GM18499 (cell line): ENCODE results near the gene EID2.

Experiments
- ATAC-seq: cut with Tn5 transposase; IDR thresholded peaks from one replicate; pipeline ENCODE4 v1.9.1; 2021; ENCODE audit warnings: moderate number of reproducible peaks; ENCODE audit not compliant: insufficient read depth, unreplicated experiment

Gene EID2

DNA sequence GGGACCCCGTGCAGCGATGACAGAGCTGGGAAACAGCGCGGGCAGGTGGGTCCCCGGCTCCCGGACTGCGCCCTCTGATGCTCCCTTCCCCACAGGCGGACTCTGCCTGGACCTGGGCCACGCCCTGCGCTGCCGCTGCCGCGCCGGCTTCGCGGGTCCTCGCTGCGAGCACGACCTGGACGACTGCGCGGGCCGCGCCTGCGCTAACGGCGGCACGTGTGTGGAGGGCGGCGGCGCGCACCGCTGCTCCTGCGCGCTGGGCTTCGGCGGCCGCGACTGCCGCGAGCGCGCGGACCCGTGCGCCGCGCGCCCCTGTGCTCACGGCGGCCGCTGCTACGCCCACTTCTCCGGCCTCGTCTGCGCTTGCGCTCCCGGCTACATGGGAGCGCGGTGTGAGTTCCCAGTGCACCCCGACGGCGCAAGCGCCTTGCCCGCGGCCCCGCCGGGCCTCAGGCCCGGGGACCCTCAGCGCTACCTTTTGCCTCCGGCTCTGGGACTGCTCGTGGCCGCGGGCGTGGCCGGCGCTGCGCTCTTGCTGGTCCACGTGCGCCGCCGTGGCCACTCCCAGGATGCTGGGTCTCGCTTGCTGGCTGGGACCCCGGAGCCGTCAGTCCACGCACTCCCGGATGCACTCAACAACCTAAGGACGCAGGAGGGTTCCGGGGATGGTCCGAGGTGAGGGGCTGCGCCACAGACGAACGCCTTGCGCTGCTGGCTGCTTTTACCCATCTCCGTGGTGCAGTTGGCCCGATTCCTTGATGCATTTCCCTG, 32.8 kb downstream of the EID2 start:
- no peak for ATAC-seq

DNA sequence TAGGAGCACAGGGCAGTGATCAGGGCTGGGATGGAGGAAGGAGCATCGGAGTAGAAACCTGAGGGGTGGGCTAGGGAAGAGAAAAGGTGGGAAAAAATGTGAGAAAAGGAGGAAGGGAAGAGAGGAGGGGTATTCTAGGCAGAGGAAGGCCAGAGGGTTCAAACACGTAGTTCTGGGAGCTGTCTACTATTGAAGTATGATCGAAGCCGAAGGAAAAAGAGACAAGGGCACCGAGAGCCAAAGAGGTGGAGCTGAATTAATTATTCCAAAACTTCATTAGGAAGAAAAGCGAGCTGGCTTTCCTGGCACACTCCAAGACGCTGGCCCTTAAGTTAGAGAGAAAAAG, 33.4 kb downstream of the EID2 start:
- ATAC-seq: no peak

DNA sequence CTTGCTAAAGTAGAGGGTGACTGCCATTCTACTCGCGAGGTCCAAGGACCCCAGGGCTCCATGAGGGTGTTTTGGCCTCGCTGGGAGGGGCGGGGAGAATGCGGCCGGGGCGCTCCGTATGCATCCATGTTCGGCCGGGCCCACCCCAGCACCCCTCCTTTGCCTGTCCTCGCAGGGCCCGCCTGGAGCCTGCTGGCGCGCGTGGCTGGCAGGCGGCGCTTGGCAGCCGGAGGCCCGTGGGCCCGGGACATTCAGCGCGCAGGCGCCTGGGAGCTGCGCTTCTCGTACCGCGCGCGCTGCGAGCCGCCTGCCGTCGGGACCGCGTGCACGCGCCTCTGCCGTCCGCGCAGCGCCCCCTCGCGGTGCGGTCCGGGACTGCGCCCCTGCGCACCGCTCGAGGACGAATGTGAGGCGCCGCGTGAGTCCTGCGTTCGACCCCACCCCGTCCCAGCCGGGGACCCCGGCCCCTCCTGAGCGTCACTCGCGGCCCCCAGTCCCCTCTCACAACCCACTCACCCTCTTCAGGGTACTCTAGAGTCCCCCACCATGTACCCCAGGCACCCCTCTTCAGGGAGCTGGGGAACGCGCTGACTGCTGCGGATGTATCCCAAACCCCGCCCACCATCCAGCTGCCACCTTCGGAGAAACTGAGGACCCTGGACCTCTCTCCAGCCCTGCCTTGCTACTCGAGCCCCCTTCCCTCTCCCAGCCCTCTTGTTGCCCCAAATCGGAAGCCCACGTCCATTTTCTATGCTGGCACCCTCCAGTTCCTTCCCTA, 37.1 kb downstream of the EID2 start:
- no peak for ATAC-seq

DNA sequence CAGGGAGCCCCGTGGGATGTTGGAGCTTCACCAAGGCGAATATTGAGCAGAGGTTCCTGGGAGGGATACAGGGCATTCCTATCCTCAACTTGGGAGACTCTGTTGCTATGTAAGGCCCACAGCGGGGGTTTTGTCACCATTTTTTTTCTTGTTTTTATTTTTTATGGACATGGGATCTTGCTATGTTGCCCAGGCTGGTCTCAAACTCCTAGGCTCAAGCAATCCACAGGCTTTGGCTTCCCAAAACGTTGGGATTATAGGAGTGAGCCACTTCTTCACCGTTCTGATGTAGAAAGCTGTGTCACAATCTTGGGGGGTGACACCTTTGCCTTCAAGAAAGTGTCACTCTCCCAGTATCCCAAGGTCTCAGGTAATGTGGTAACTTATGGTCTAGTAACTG, 38.6 kb downstream of the EID2 start:
- ATAC-seq: no peak

DNA sequence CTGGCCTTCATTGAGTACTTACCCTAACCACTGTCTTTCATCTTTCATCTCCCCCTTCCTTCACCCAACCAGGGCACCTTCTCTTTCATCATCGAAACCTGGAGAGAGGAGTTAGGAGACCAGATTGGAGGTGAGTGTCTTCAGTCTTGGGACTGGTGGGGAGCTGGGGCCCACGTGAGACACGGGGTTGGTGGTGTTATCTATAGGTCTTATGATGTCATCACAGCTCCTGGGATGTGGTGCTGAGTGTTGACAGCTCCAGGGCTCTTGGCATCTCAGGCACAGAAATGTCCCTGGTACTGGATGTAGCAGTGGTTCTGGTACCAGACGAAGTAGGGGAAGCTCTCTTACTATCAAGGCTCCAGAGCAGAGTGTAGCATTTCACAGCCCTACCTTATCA, 39.4 kb downstream of the EID2 start:
- ATAC-seq: no peak

DNA sequence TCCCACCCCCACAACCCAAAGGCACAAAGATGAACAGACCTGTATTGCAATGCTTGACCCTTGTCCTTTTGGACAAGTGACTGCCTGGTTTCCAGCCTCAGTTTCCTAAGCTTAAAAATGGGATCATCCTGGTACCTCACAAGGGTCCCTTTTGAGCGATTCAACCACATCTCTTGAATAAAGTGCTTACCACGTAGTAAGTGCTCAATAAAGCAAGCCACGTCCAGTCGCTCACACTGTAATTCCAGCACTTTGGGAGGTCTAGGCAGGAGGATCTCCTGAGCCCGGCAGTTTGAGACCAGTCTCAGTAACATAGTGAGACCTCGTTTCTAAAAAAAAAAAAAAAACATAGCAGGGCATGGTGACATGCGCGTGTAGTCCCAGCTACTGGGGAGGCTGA, 40.0 kb downstream of the EID2 start:
- ATAC-seq: no peak

DNA sequence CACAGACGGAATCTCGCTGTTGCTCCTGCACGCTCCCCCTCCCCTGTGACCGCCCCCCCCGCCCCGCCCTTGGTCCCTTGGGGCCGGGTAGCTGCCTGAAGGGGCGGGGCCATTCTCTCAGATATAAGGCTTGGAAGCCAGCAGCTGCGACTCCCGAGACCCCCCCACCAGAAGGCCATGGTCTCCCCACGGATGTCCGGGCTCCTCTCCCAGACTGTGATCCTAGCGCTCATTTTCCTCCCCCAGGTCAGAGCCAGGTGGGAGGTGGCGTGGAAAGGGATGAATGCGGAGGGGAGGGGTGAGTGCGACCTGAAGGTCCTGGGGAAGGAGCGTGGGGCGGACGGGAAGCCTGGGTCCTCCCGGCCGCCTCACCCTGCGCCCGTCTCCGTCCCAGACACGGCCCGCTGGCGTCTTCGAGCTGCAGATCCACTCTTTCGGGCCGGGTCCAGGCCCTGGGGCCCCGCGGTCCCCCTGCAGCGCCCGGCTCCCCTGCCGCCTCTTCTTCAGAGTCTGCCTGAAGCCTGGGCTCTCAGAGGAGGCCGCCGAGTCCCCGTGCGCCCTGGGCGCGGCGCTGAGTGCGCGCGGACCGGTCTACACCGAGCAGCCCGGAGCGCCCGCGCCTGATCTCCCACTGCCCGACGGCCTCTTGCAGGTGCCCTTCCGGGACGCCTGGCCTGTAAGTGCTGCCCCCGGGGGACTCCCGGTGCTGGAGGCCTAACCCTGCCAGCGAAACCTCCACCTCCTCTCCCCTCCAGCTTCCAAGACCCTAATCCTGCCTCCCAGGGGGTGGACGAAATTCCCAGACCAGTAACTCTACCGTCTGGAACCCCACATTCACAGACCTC, 40.9 kb downstream of the EID2 start, which contains the start of gene DLL3:
Gene DLL3, plus strand, starts transcription at position 150 of the 845 bp plus-strand sequence. Its CDS starts 28 bp downstream, at position 178.
- ATAC-seq: no peak

DNA sequence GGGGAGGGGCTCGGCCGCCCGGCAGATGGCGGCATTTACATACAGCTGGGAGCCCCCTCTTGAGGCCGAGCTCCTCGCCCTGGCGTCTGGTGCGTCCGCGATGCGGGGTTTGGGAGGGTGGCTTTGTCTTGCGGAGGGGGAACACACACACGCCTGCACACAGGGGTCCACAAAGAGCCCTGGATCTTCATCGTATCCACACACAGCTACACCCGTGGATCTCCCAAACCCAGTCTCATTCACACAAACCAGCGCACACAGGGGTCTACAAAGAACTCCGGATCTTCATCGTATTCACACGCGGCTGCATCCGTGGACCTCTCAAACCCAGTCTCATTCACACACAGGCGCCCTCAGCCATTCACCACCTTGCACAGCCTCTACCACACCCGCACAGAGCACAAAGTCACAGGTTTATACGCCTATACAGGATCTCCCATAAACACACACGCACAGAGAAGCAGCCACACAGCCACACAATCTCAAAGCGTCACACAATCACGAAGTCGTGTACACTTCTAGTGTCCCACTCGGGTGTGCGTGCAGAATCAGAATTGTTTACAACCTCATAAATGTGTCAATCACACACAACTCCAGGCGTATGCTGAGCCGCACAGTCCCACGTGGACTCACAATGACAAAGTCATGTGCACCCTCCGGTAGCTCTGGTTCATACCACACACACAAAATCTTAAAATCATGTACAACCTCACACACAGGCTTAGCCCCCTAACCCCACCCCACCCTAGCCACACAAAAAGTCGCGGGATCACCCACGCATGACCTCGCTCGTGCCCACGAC, 41.8 kb downstream of the EID2 start:
- no peak for ATAC-seq

DNA sequence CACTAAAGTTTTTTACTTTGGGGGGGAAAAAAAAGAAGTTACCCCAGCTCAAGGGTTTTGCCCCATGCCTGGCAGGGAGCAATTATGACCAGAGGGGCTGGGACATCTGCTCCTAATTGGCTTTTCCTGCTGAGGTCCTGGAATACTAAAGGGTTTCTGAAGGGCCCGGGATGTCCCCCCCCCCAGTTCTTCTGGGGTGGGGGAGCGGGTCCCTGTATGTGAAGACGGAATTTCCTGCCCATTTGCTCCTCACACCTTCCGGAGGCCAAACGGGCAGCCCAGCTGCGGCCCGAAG, 42.3 kb downstream of the EID2 start:
- no peak for ATAC-seq

DNA sequence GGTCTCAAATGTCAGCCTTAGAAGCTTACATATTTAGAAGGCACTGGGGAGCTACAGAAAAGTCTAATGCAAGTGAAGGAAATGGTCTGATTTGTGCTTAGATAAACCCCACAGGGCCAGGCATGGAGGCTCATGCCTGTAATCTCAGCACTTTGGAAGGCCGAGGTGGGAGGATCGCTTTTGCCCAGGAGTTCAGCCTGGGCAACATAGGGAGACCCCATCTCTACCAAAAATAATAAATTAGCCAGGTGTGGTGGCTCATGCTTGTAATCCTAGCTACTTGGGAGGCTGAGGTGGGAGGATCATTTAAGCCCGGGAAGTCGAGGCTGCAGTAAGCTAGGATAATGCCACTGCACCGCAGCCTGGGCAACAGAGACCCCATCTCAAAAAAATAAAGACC, 43.9 kb downstream of the EID2 start:
- ATAC-seq: no peak

DNA sequence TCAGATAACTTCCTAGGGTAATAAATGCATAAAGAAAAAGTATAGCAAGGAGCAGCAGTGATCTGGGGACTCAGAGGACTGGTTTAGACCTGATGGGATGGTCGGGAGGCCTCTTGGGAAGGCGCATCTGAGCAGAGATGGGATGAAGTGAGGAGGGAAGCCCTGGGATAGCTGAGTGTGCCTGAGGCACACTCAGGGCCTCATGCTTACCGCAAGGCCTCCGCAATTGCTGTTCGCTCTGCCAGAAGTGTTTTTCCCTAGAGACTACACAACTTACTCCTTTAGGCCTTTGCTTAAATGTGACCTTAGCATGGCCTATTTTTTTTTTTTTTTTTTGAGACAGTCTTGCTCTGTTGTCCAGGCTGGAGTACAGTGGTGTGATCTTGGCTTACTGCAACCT, 45.3 kb downstream of the EID2 start:
- no peak for ATAC-seq

DNA sequence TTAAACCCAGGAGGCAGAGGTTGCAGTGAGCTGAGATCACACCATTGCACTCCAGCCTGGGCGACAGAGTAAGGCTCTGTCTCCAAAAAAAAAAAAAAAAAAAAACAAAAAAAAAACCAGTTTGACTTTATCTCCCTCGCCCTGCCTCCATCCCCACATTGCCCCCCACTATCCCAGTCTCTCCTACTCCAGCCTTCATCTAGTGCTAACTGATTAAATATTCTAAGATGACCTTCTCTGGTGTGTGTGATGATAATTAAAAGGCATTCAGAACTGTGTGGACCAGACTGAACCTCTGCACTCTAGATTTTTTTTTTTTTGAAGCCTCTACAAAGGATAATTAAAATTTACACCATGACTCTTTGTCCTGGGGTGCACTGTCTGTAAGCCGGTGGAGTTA, 47.2 kb downstream of the EID2 start:
- ATAC-seq: no peak

DNA sequence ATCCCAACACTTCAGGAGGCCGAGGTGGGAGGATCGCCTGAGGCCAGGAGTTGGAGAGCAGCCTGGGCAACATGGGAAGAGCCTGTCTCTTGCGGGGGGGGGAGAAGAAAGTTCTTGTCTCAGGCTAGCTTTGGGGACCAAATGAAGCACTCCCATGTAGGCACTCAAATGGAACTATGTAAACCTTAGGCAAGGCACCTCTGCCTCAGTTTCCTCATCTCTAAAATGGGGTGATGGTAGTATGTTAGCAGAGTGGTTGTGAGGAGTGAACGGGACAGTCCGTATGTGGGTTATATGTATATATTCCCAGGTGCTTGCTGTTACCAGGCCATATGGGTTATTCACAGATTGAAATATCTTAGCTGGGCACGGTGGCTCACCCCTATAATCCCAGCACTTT, 47.7 kb downstream of the EID2 start:
- ATAC-seq: no peak

DNA sequence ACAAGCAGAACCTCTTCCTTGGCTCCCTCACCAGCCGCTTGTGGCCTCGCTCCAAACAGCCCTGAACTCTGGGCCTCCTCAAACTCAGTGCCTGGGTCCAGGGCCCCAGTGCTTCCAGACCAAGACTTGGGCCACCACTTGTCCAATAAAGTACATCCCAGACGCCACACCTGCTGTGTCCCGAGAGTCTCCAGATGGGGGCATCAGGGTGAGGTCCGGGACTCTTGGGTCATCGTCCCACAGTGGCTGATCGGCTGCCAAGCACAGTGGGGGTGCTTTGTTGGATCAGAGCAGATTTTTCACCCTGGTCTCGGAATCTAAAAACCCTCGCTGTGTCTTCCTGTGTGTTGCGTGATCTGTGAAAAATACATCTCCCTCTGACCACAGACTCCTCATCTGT, 50.2 kb downstream of the EID2 start:
- no peak for ATAC-seq
